GM12878 (cell line): ENCODE results near the gene XPNPEP2. TPM values are rescaled to one million over a fixed set of nuclear protein-coding genes. Genes with fewer than 3 reads are reported as not detected.

Experiments used
- ATAC-seq: fragments of 200-7000 bp; cut with Tn5 transposase; 3 replicates; pipeline ENCODE4 v1.9.1; 2020; ENCODE audit warnings: mild to moderate bottlenecking, moderate library complexity
- BruUV-seq: library from RNA; stranded (reverse); fragments of 400-500 nt; replicated peaks from 2 replicates; lab custom pipeline; 2021; lab: Mats Ljungman, UMichigan
- CTCF ChIA-PET: fragments of 300-600 bp; sonication (Branson Sonifier 250); formaldehyde crosslinking; extraction: SDS; loops from one replicate; lab custom pipeline; 2021; ENCODE audit warnings: inconsistent platforms; lab: Yijun Ruan, JAX
- POLR2A ChIA-PET: fragments of 350-600 bp; formaldehyde crosslinking; extraction: SDS; loops from one replicate; lab custom pipeline; 2021; ENCODE audit warnings: inconsistent platforms; lab: Charles Lee
- RAD21 ChIA-PET: fragments of 300-600 bp; sonication (Branson Sonifier 250); formaldehyde crosslinking; loops from one replicate; lab custom pipeline; 2023; ENCODE audit warnings: antibody characterized with exemption; ENCODE audit not compliant: unreplicated experiment; lab: Charles Lee
- SMC1A ChIA-PET: fragments of 300-600 bp; sonication (Branson Sonifier 250); formaldehyde crosslinking; loops from one replicate; lab custom pipeline; 2023; ENCODE audit not compliant: unreplicated experiment, uncharacterized antibody; lab: Charles Lee
- DNase-seq: peaks from one replicate; pipeline ENCODE4 v3.0.0-alpha.2; 2011; ENCODE audit warnings: low read depth, low spot score
- FAIRE-seq: peaks from 3 replicates; lab custom pipeline; 2011; peaks lifted over from hg19 to GRCh38; lab: Jason Lieb, UNC
- H2AFZ ChIP-seq: 2 replicates; pipeline ENCODE4 v1.6.0; 2011; ENCODE audit warnings: low read depth, low read length, control low read depth; ENCODE audit not compliant: control insufficient read depth
- H3K27ac ChIP-seq: 2 replicates; pipeline ENCODE4 v1.5.1; 2011; ENCODE audit warnings: control low read depth; ENCODE audit not compliant: control insufficient read depth, insufficient read depth
- H3K27me3 ChIP-seq, 2 experiments: replicated peaks in 1 of 2; 2 replicates each; pipeline versions ENCODE4 v1.6.0 to v1.6.1; 2011; ENCODE audit warnings: low read length in 1 of 2; ENCODE audit not compliant: control insufficient read depth in 2 of 2, insufficient read depth in 2 of 2
- H3K36me3 ChIP-seq, 2 experiments: 2 replicates each; pipeline ENCODE4 v1.5.1; 2011; ENCODE audit warnings: low read length in 1 of 2; ENCODE audit not compliant: control insufficient read depth in 2 of 2, insufficient read depth in 2 of 2
- H3K4me1 ChIP-seq: 2 replicates; pipeline ENCODE4 v1.6.1; 2011; ENCODE audit warnings: mild to moderate bottlenecking, low read length, moderate library complexity, mixed read lengths; ENCODE audit not compliant: control insufficient read depth, insufficient read depth
- H3K4me2 ChIP-seq: 2 replicates; pipeline ENCODE4 v1.6.0; 2011; ENCODE audit warnings: control low read depth; ENCODE audit not compliant: control insufficient read depth, insufficient read depth
- H3K4me3 ChIP-seq: fragments of 200-600 bp; sonication (generic); 2 replicates; pipeline ENCODE4 v1.5.1; 2016
- H3K79me2 ChIP-seq: 2 replicates; pipeline ENCODE4 v1.6.0; 2011; ENCODE audit warnings: low read length; ENCODE audit not compliant: control insufficient read depth, insufficient read depth
- H3K9ac ChIP-seq: 2 replicates; pipeline ENCODE4 v1.8.0; 2011; ENCODE audit warnings: low read length, control low read depth, mixed read lengths; ENCODE audit not compliant: control insufficient read depth, insufficient read depth
- H3K9me3 ChIP-seq: replicated peaks from 3 replicates; pipeline ENCODE4 v1.5.1; 2011; ENCODE audit warnings: mild to moderate bottlenecking, low read length; ENCODE audit not compliant: control insufficient read depth, insufficient read depth
- H4K20me1 ChIP-seq: 2 replicates; pipeline ENCODE4 v1.6.0; 2011; ENCODE audit not compliant: control insufficient read depth, insufficient read depth
- BHLHE40 ChIP-seq, 2 experiments: fragments of 450-650 bp in 1 of 2; IDR thresholded peaks; 2 replicates each; pipeline ENCODE4 v1.6.1; 2011 to 2017; ENCODE audit warnings: low read depth in 2 of 2, borderline replicate concordance in 1 of 2, improper control_type of control experiment in 1 of 2, low read length in 1 of 2, mild to moderate bottlenecking in 1 of 2
- JUNB ChIP-seq: IDR thresholded peaks from 2 replicates; pipeline ENCODE4 v1.6.1; 2016; ENCODE audit warnings: antibody characterized with exemption, mild to moderate bottlenecking
- KLF5 ChIP-seq: fragments of 450-650 bp; IDR thresholded peaks from 2 replicates; pipeline ENCODE4 v1.6.1; 2014; ENCODE audit warnings: mild to moderate bottlenecking; ENCODE audit not compliant: partially characterized antibody
- NR2F1 ChIP-seq: fragments of 450-650 bp; conservative IDR thresholded peaks from 2 replicates; pipeline ENCODE4 v1.6.1; 2017; ENCODE audit warnings: mild to moderate bottlenecking
- POLR2AphosphoS5 ChIP-seq: IDR thresholded peaks from 2 replicates; pipeline ENCODE4 v1.6.1; 2011; ENCODE audit warnings: mild to moderate bottlenecking, low read length, inconsistent platforms
- RAD21 ChIP-seq: IDR thresholded peaks from 2 replicates; pipeline ENCODE4 v1.6.1; 2011; ENCODE audit warnings: mild to moderate bottlenecking, low read depth, low read length, moderate library complexity; ENCODE audit not compliant: insufficient read depth
- RBBP5 ChIP-seq: fragments of 200-600 bp; sonication (generic); conservative IDR thresholded peaks from 2 replicates; pipeline ENCODE4 v1.6.1; 2016
- SREBF2 ChIP-seq: IDR thresholded peaks from 2 replicates; pipeline ENCODE4 v1.6.1; 2012; ENCODE audit warnings: mild to moderate bottlenecking, low read length
- STAT1 ChIP-seq: fragments of 450-650 bp; conservative IDR thresholded peaks from 2 replicates; pipeline ENCODE4 v1.6.1; 2014; ENCODE audit warnings: antibody characterized with exemption, mild to moderate bottlenecking
- TAF1 ChIP-seq: IDR thresholded peaks from 2 replicates; pipeline ENCODE4 v1.6.1; 2011; ENCODE audit warnings: mild to moderate bottlenecking, low read depth, low read length, borderline replicate concordance
- YBX1 ChIP-seq: fragments of 450-650 bp; IDR thresholded peaks from 2 replicates; pipeline ENCODE4 v1.6.1; 2016; ENCODE audit warnings: antibody characterized with exemption
- WGBS: methylation state at CpG from one replicate; pipeline ENCODE4 v1.1.6; 2016; ENCODE audit warnings: low lambda C conversion rate; ENCODE audit not compliant: insufficient replicate concordance, insufficient coverage; ENCODE audit errors: missing lambda C conversion rate; 5-methylcytosine and 5-hydroxymethylcytosine counted together
- in situ Hi-C: fragments of 300-500 bp; cut with MboI; formaldehyde crosslinking; loops from 9 replicates; pipeline ENCODE4 v1.14.3; 2018; ENCODE audit warnings: mixed read lengths
- intact Hi-C: fragments of 100-400 bp; cut with micrococcal nuclease; formaldehyde crosslinking; loops from one replicate; pipeline ENCODE4 v1.14.2; 2022; ENCODE audit not compliant: unreplicated experiment
- polyA plus RNA-seq, 11 experiments: library from polyadenylated mRNA; depleted of rRNA in 4 of 11; unstranded in 6 of 11; stranded (reverse) in 5 of 11; fragments of >200 nt; fragmentation: Nextera tagmentation in 4 of 11; fragmentation: Illumina TruSeq in 1 of 11; extraction: Ambion mirVana in 4 of 11; extraction: Trizol in 1 of 11; gene quantifications; 1 replicate in 1 of 11; 2 replicates in 10 of 11; pipeline versions ENCODE4 v1.2.1 to v1.2.3, GENCODE V29; 2011 to 2016; ENCODE audit warnings: inconsistent platforms in 2 of 11, missing spikeins in 2 of 11, low read depth in 1 of 11
- total RNA-seq, 4 experiments: library from RNA; depleted of rRNA in 3 of 4; stranded (reverse); fragments of >200 nt in 3 of 4; fragmentation: Illumina TruSeq in 1 of 4; extraction: Trizol in 1 of 4; gene quantifications; 2 replicates each; pipeline versions ENCODE4 v1.2.1 to v1.2.3, GENCODE V29; 2013 to 2021
- TF ChIP-seq, protein P1 (sequence below): fragments of 450-650 bp; IDR thresholded peaks from 2 replicates; pipeline ENCODE4 v1.6.1; 2016; ENCODE audit warnings: mild to moderate bottlenecking
- TF ChIP-seq, protein P2 (sequence below): fragments of 450-650 bp; IDR thresholded peaks from 2 replicates; pipeline ENCODE4 v1.6.1; 2018; ENCODE audit warnings: mild to moderate bottlenecking, low read depth, moderate library complexity; ENCODE audit not compliant: partially characterized antibody
- TF ChIP-seq, protein P3 (sequence below): fragments of 450-650 bp; IDR thresholded peaks from 2 replicates; pipeline ENCODE4 v1.6.1; 2017; ENCODE audit warnings: mild to moderate bottlenecking, moderate library complexity

Gene XPNPEP2
- total and polyA plus RNA-seq, 10 of the 15 experiments (the other 5 are each of a cell fraction or from before 2014, with no cell fraction given): 0.04 to 0.37 (median 0.15) TPM

DNA sequence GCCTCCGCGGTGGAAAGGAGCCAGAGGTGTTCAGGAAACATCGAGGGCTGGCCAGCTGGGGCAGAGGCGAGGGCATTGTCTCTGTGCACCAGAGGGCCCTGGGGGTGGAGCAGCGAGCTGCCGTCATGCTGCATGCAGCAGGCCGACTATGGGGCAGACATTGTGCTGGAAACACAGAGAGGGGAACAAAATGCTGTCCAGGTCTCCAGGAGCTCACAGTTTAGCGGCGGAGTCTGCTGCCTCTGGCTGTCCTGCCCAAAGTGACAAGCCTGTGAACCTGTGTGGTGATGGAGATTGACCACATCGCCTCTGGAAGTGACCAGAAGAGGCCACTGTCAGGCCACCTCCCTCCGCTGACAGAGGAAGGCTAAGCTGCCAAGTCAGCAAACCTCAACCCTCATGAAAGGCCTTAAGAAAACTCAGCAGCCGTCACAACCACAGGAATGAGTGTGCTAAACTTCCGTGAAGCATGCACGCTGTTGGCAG is 20.8 kb downstream of the XPNPEP2 start:
- BruUV-seq: no TSS peak
- 40% methylated on average over 14 of the region's 14 CpGs for WGBS
- POLR2A ChIA-PET: interaction anchor here (0.6 to 2.8 kb wide), 6 partner anchors 10 to 60 kb away, joined by 3 to 17 read pairs (median 8); partner anchors contain the start of gene SASH3
- H3K4me1 ChIP-seq: peaks cover 29% of the 10 kb centered on the region
- peak; percentile 61 for ATAC-seq
- in situ Hi-C loops: no loop called here
- H4K20me1 ChIP-seq: no peaks in the 10 kb centered on the region
- RAD21 ChIA-PET: interaction anchor here (1.3 to 5.6 kb wide), 5 partner anchors 8 to 63 kb away, joined by 3 to 65 read pairs (median 14); partner anchors contain the start of gene SASH3
- H2AFZ ChIP-seq: peak overlapping the region; percentile 35; the same call in 1 of the 2 replicates
- CTCF ChIA-PET: interaction anchor here (0.6 to 6.9 kb wide), 5 partner anchors 9 to 64 kb away, joined by 3 to 80 read pairs (median 4); no protein-coding TSS in a partner anchor
- no peak for FAIRE-seq
- intact Hi-C loops: loop anchor here (2.0 kb wide), 1 partner anchor 21 kb away; no protein-coding TSS in a partner anchor
- H3K79me2 ChIP-seq: no peaks in the 10 kb centered on the region
- no peak for DNase-seq
- SMC1A ChIA-PET: interaction anchor here (0.9 to 6.0 kb wide), 3 partner anchors 10 to 81 kb away, joined by 4 to 58 read pairs (median 57); partner anchors contain the start of gene SASH3
- H3K36me3 ChIP-seq: no peaks in the 10 kb centered on the region
- peak overlapping the region; percentile 38; the same call in 1 of the 2 replicates for H3K27ac ChIP-seq
- no peak overlapping the region for H3K4me2 ChIP-seq
- H3K27me3 ChIP-seq: no peaks in the 10 kb centered on the region
- H3K9me3 ChIP-seq: no peaks in the 10 kb centered on the region
- no peak overlapping the region for H3K4me3 ChIP-seq
- H3K9ac ChIP-seq: no peak overlapping the region
- TF ChIP-seq TAF1: no peak
- TF ChIP-seq SREBF2: no peak
- TF ChIP-seq RAD21: peak; percentile 44; the same call in 1 of the 2 replicates
- TF ChIP-seq STAT1: no peak
- TF ChIP-seq, protein P1, sequence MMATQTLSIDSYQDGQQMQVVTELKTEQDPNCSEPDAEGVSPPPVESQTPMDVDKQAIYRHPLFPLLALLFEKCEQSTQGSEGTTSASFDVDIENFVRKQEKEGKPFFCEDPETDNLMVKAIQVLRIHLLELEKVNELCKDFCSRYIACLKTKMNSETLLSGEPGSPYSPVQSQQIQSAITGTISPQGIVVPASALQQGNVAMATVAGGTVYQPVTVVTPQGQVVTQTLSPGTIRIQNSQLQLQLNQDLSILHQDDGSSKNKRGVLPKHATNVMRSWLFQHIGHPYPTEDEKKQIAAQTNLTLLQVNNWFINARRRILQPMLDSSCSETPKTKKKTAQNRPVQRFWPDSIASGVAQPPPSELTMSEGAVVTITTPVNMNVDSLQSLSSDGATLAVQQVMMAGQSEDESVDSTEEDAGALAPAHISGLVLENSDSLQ: no peak
- TF ChIP-seq, protein P2, sequence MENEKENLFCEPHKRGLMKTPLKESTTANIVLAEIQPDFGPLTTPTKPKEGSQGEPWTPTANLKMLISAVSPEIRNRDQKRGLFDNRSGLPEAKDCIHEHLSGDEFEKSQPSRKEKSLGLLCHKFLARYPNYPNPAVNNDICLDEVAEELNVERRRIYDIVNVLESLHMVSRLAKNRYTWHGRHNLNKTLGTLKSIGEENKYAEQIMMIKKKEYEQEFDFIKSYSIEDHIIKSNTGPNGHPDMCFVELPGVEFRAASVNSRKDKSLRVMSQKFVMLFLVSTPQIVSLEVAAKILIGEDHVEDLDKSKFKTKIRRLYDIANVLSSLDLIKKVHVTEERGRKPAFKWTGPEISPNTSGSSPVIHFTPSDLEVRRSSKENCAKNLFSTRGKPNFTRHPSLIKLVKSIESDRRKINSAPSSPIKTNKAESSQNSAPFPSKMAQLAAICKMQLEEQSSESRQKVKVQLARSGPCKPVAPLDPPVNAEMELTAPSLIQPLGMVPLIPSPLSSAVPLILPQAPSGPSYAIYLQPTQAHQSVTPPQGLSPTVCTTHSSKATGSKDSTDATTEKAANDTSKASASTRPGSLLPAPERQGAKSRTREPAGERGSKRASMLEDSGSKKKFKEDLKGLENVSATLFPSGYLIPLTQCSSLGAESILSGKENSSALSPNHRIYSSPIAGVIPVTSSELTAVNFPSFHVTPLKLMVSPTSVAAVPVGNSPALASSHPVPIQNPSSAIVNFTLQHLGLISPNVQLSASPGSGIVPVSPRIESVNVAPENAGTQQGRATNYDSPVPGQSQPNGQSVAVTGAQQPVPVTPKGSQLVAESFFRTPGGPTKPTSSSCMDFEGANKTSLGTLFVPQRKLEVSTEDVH: no peak
- TF ChIP-seq JUNB: no peak
- TF ChIP-seq POLR2AphosphoS5: no peak
- TF ChIP-seq NR2F1: no peak
- no peak for TF ChIP-seq YBX1
- TF ChIP-seq, protein P3, sequence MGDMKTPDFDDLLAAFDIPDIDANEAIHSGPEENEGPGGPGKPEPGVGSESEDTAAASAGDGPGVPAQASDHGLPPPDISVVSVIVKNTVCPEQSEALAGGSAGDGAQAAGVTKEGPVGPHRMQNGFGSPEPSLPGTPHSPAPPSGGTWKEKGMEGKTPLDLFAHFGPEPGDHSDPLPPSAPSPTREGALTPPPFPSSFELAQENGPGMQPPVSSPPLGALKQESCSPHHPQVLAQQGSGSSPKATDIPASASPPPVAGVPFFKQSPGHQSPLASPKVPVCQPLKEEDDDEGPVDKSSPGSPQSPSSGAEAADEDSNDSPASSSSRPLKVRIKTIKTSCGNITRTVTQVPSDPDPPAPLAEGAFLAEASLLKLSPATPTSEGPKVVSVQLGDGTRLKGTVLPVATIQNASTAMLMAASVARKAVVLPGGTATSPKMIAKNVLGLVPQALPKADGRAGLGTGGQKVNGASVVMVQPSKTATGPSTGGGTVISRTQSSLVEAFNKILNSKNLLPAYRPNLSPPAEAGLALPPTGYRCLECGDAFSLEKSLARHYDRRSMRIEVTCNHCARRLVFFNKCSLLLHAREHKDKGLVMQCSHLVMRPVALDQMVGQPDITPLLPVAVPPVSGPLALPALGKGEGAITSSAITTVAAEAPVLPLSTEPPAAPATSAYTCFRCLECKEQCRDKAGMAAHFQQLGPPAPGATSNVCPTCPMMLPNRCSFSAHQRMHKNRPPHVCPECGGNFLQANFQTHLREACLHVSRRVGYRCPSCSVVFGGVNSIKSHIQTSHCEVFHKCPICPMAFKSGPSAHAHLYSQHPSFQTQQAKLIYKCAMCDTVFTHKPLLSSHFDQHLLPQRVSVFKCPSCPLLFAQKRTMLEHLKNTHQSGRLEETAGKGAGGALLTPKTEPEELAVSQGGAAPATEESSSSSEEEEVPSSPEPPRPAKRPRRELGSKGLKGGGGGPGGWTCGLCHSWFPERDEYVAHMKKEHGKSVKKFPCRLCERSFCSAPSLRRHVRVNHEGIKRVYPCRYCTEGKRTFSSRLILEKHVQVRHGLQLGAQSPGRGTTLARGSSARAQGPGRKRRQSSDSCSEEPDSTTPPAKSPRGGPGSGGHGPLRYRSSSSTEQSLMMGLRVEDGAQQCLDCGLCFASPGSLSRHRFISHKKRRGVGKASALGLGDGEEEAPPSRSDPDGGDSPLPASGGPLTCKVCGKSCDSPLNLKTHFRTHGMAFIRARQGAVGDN: 0 out of 2 replicates have a peak, but pooled peaks have one; percentile 56
- TF ChIP-seq KLF5: no peak
- TF ChIP-seq RBBP5: no peak
- TF ChIP-seq BHLHE40 (IDR thresholded peaks at IDR 0.05; ENCODE audit: borderline replicate concordance in 1 of 2, low read depth in 2 of 2, low read length in 1 of 2): no peak
